GM18867 (cell line): ENCODE measurements around the gene TAGLN3.
A peak's percentile ranks its signal among the peaks of the same experiment; 100 is the strongest.

ENCODE experiments used
- ATAC-seq: cut with Tn5 transposase; IDR thresholded peaks from one replicate; pipeline ENCODE4 v1.9.1; 2021; ENCODE audit warnings: mild to moderate bottlenecking, moderate library complexity; ENCODE audit not compliant: unreplicated experiment

Gene TAGLN3

DNA sequence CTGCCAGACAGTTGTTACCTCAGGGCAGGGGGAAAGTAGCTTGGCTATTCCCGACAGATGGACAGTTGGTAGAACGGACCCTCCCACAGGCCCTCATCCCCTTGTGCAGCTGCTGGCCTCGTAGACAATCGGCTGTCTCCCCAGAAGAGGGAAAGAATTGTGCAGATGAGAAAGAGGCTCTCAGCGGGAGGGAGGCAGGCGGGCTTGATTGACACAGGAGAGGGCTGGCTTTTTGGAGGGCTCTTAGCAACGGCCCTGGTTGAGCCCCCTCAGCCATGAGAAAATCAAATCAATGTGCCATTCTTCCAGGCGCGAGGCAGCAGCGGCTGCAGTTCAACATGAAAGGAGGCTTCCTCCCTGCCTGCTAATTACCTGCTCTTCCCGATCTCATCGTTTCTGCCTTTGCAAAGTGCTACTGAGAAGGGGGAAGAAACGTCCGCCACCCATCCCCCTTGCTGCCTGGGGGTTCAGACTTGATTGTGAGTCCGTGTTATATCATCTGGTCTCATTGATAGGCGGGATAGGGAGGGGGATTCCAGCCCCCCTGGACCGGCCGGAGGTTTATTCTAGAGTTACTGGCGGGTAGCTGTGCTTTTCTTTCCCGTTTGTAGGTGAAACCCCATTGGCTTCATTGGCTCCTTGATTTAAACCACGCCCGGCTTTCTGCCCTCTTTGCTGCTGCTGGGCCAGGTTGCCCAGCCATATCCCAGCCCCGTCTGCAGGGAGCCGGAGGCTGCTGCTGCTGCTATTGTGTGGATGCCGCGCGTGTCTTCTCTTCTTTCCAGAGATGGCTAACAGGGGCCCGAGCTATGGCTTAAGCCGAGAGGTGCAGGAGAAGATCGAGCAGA lies at the start of gene TAGLN3:
Gene TAGLN3 (plus strand): TSS at position 287 of the 848 bp plus-strand sequence. CDS start 501 bp downstream, at position 788.
- no peak for ATAC-seq

- ATAC-seq = no peak
Observed at GRCh38 chr3:111949712-111950111, 49.0 kb upstream of the TAGLN3 start.

- ATAC-seq = no peak
Observed at GRCh38 chr3:111951032-111951431, 47.7 kb upstream of the TAGLN3 start.

DNA sequence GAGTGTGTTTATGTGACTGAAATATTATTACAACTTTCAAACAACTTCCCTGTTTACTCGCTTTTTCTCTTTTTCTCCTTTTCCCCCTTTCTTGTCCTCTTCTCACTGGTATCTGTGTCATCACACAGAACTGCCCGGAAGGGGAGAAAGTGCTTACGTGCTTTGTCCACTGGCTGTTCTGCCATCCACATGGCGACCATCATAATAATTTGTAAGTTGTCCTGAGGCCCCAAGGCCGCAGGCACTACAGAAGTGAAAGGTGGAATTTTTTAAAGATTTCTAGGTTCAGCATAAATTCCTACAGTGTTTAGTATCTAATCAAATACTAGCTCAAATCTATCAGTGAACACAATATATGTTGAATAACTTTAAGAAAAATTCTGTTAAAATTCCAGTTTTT lies 46.6 kb upstream of the TAGLN3 start:
- ATAC-seq = no peak

- ATAC-seq = no peak
Observed at GRCh38 chr3:111952866-111953450, 45.8 kb upstream of the TAGLN3 start.

DNA sequence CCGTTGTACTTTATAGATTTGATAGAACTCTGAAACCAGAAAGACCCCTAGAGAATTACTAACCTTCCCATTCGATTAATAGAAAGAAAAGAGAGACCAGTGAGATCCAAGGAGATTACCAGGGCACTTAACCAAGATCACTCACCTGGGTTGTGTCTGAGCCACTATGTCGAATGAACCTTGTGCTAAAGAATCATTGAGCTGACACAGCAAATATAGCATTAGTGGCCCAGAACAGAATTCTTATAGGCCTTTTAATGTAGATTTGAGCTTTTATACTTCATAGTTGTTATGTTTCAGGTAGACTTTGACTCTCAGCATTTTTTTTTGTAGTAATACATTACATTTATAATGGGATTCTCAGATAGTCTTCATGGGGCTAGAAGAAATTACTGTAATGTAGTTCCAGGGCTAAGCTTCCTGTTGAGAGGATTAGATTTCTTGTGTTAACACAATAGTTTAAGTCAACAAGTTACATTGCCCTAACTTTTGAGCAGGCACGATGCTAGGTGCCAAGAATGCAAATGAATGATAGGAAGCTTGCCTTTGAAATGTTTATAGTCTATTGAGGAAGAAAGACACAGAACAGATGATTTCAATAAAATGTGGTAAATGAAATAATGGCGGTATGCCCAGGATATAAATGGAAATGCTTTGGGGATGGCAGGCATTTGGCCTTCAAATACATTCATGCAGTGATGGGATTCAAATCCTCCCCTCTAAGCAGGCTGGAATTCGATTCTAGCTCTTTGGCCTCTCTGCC lies 44.3 kb upstream of the TAGLN3 start:
- no peak for ATAC-seq

- ATAC-seq = no peak
Observed at GRCh38 chr3:111955876-111956275, 42.8 kb upstream of the TAGLN3 start.

GRCh38 chr3:111956449-111956848 lies 42.3 kb upstream of the TAGLN3 start:
- ATAC-seq = no peak

- no peak for ATAC-seq
Observed at GRCh38 chr3:111956995-111957734, 41.6 kb upstream of the TAGLN3 start.

- ATAC-seq = no peak
Observed at GRCh38 chr3:111961461-111962164, 37.1 kb upstream of the TAGLN3 start.

DNA sequence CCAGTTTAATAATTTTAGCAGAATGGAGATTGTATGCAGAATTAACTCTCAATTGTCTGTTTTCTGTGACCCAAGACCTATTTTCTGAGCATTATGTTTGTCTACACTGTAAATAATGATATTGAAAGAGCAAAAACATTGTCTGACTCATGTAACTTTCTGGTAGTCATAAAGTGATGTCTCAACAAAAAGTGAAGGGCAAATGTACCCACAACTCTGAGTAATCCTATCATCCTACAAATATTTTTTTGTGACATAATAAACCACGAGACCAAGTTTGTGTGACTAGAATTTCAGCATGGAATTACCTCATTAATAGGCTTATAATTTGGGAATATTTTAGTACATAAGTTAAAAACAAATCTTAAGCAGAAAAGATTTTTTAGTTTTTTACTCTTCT lies 35.3 kb upstream of the TAGLN3 start:
- no peak for ATAC-seq

DNA sequence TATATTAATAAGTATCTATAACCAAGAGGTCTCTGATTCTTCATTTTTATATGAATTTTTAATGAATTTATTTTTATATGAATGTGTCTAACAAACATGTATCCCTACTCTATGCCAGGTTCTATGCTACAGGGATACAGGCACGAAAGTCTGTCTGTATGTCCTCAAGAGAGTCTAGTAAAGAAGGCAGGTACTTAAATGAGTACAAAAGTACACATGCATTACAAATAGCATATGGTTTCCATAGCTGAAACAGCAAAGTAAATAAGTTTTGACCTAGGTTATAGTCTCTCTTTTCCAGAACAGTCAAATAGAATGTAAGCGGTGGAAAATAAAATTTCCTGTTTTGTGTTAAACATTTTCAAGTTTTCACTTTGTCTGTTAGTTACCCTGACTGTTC lies 33.2 kb upstream of the TAGLN3 start:
- no peak for ATAC-seq

DNA sequence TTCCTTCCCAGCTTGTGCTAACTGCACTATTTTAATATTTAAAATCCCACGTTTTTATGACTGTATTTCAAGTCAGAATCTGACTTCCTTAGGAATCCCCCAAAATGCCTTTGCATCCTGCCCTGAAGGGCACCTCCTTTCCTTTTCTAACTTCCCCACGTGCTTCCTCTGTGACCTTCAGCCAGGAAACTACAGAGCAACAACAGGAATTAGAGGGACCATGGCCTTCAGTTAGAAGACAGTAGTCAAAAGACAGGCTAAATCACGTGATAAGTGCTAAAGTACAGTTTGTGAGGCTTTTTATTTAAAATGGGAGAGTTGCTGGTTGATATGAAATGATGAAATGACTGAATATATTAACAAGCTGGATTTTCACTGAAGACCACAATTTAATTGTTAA lies 31.7 kb upstream of the TAGLN3 start:
- no peak for ATAC-seq

DNA sequence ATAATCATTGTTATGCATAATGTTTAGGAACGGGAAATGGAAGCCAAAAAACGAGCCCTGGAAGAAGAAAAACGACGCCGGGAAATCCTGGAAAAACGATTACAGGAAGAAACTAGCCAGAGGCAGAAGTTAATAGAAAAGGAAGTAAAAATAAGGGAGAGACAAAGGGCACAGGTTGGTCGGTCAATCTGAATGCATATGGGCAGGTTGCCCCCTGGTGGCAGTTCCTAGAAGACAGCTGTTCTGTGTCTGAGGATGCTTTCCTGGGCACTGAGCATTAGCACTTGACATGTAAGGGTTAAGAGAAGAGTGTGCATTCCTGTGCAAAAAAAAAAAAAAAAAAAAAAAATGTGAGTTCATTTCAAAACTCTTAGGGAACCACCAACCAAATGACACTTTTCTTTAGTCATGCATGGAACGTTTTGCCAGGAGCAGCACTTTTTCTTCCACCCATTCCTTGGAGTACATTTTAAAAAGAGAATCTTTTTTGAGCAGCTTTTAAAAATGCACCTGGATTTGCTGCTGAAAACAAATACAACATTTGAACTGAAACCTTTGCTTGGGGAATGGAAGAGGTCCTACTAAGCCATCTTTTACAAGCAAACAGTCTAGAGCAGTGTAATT lies 31.0 kb upstream of the TAGLN3 start:
- peak; percentile 97 for ATAC-seq

DNA sequence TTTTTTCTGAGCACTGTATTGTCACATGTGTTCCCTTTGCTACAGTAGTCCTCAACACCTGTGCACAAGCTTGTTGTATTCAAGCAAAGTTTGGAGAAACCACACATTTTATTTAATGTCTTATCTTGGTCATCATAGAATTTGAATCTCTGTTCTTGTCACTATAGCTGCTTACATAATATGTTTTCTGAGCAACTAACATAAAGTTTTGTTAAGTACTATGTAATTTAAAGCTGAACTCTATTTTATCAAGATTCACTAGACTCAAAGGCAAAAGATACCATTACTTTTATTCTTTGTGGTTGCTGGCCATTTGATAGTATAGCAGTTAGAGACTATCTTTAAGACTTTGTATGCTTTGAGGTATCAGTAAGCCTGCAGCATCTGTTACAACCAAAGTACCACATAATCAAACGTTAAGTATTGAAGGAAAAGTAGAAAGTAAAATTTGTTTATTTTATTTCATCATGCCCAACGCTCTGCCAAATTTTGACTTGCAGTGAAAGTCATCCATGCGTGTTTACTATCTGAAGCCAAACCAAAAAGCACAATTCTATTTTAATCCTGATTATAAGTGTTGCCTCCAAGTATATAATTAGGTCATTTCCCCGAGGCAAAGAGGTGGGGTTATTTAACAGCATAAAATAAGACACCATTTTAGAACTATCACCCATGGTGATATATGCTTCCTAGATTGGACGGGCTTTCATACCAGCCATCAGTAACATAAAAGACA lies 30.2 kb upstream of the TAGLN3 start:
- ATAC-seq = no peak

DNA sequence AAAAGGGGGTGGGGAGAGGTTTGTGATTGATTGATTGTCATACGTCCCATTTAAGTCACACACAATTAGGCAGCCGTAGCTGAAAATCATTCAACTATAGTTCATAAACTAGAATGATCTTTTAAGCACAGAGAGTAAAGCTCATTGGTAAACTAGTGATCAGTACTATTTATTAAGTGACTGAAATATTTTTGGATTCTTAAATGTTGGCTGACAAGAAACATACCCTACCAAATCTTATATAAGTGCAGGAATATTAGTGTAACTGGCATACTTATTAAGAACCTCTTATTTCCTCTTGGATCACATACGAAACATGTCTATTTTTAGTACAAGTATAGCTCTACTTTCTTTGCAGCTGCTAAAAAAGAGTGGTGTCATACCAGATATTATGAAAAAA lies 28.3 kb upstream of the TAGLN3 start:
- no peak for ATAC-seq

- no peak for ATAC-seq
Observed at GRCh38 chr3:111971533-111972130, 27.1 kb upstream of the TAGLN3 start.

- ATAC-seq = no peak
Observed at GRCh38 chr3:111972891-111973290, 25.8 kb upstream of the TAGLN3 start.

DNA sequence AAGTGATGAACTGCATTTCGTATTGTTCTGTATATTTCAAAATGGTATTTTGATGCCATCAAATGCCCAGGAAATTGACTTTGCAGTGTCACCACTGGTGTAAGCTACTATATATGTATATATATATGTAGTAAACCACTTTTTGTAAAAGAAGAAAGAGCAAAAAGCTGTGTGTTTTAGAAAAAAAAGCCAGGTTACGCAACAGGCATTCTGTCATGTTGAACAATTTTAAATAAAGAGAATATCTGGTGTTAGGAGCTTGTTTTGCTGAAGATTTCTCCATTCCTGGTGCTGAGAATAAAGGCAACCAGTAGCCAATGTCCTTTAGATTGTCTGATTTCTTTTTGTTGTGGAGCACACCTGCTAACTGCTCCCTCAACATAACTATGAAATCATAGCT lies 23.6 kb upstream of the TAGLN3 start:
- ATAC-seq = no peak
